SH-SY5Y (cell line): ENCODE data around the gene PIK3IP1.

ENCODE experiments used
- GATA2 ChIP-seq: IDR thresholded peaks from 2 replicates; pipeline ENCODE4 v1.6.1; 2011; ENCODE audit warnings: mild to moderate bottlenecking, low read depth, low read length
- GATA3 ChIP-seq: IDR thresholded peaks from 2 replicates; pipeline ENCODE4 v1.6.1; 2011; ENCODE audit warnings: low read depth, mild to moderate bottlenecking, low read length, moderate library complexity

GRCh38 chr22:31259798-31260473 lies 32.4 kb downstream of the PIK3IP1 start:
- TF ChIP-seq GATA2 (no peak), GATA3 (no peak)
